Measurements from ENCODE around the gene ZNF91.
"Not testable (repeated sequence)": the region's sequence is repeated elsewhere in the genome, so short reads cannot be mapped to it uniquely, and the experiment has no call there.

ZNF91 gene

GRCh38 chr19:23343434-23344010, 51.7 kb downstream of the ZNF91 start:
- H3K4me3 ChIP-seq (ENCODE audit: control insufficient read depth, low read depth, low read length): no peak overlapping the region
- no peak for TF ChIP-seq CTCF (IDR thresholded peaks at IDR 0.05; ENCODE audit: control insufficient read depth, insufficient read depth, low read depth, low read length, missing control alignments)
- no peak for DNase-seq (ENCODE audit: low read depth)

GRCh38 chr19:23328211-23328610, 67.1 kb downstream of the ZNF91 start:
- H3K4me3 ChIP-seq (ENCODE audit: control insufficient read depth, low read depth, low read length): no peak overlapping the region
- DNase-seq (ENCODE audit: low read depth): no peak
- no peak for TF ChIP-seq CTCF (IDR thresholded peaks at IDR 0.05; ENCODE audit: control insufficient read depth, insufficient read depth, low read depth, low read length, missing control alignments)

- DNase-seq (ENCODE audit: low read depth): no peak
- no peak overlapping the region for H3K4me3 ChIP-seq (ENCODE audit: control insufficient read depth, low read depth, low read length)
- TF ChIP-seq CTCF (IDR thresholded peaks at IDR 0.05; ENCODE audit: control insufficient read depth, insufficient read depth, low read depth, low read length, missing control alignments): no peak
Observed at GRCh38 chr19:23321953-23322549, 73.2 kb downstream of the ZNF91 start.

- not testable (repeated sequence) for H3K4me3 ChIP-seq (ENCODE audit: control insufficient read depth, low read depth, low read length); DNase-seq (ENCODE audit: low read depth)
Observed at GRCh38 chr19:23321403-23321802, 73.9 kb downstream of the ZNF91 start.

- not testable (repeated sequence) for H3K4me3 ChIP-seq (ENCODE audit: control insufficient read depth, low read depth, low read length); DNase-seq (ENCODE audit: low read depth)
Observed at GRCh38 chr19:23319571-23319970, 75.7 kb downstream of the ZNF91 start.

- not testable (repeated sequence) for H3K4me3 ChIP-seq (ENCODE audit: control insufficient read depth, low read depth, low read length); DNase-seq (ENCODE audit: low read depth)
Observed at GRCh38 chr19:23318941-23319340, 76.3 kb downstream of the ZNF91 start.

GRCh38 chr19:23318143-23318542, 77.1 kb downstream of the ZNF91 start:
- no peak overlapping the region for H3K4me3 ChIP-seq (ENCODE audit: control insufficient read depth, low read depth, low read length)
- no peak for DNase-seq (ENCODE audit: low read depth)
- TF ChIP-seq CTCF (IDR thresholded peaks at IDR 0.05; ENCODE audit: control insufficient read depth, insufficient read depth, low read depth, low read length, missing control alignments): no peak

GRCh38 chr19:23315286-23315685, 80.0 kb downstream of the ZNF91 start:
- TF ChIP-seq CTCF (IDR thresholded peaks at IDR 0.05; ENCODE audit: control insufficient read depth, insufficient read depth, low read depth, low read length, missing control alignments): no peak
- DNase-seq (ENCODE audit: low read depth): no peak
- H3K4me3 ChIP-seq (ENCODE audit: control insufficient read depth, low read depth, low read length): no peak overlapping the region

All from AG09309 (cell line).